Medulla oblongata (tissue), 1 donor: Measurements from ENCODE around the gene GIGYF1.
"Not testable (repeated sequence)": the region's sequence is repeated elsewhere in the genome, so short reads cannot be mapped to it uniquely, and the experiment has no call there.

ENCODE experiments used
- DNase-seq: peaks from one replicate; pipeline ENCODE4 v3.0.0-alpha.2; 2015; ENCODE audit errors: extremely low spot score

GIGYF1 gene

GRCh38 chr7:100694098-100694745 lies at the start of gene GIGYF1:
TSS of gene GIGYF1 (minus strand) at chr7:100694250. CDS start at chr7:100688238, 6,012 bp downstream.
- DNase-seq = peak; percentile 65

GRCh38 chr7:100739934-100740333 lies 45.9 kb upstream of the GIGYF1 start:
- no peak for DNase-seq

GRCh38 chr7:100736671-100737070 lies 42.6 kb upstream of the GIGYF1 start:
- DNase-seq = no peak

DNA sequence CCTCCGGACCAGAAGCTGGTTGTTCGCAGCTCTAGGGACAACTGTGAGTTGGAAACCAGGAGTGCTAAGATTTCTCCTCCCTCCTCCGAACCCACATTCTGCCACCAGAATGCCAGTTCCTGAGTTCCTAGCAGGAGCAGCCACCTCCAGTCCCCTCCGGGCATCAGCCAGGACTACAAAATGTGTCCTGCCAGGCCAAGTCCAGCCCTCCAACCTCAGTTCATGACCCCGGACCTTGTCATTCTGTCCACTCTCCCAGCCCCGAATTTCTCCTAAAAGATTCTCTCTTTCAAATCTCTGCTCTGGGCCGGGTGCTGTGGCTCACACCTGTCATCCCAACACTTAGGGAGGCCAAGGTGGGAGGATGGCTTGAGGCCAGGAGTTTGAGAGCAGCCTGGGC lies 41.7 kb upstream of the GIGYF1 start:
- no peak for DNase-seq

- no peak for DNase-seq
These were observed 38.0 kb upstream of the GIGYF1 start for GRCh38 chr7:100731937-100732636.

DNA sequence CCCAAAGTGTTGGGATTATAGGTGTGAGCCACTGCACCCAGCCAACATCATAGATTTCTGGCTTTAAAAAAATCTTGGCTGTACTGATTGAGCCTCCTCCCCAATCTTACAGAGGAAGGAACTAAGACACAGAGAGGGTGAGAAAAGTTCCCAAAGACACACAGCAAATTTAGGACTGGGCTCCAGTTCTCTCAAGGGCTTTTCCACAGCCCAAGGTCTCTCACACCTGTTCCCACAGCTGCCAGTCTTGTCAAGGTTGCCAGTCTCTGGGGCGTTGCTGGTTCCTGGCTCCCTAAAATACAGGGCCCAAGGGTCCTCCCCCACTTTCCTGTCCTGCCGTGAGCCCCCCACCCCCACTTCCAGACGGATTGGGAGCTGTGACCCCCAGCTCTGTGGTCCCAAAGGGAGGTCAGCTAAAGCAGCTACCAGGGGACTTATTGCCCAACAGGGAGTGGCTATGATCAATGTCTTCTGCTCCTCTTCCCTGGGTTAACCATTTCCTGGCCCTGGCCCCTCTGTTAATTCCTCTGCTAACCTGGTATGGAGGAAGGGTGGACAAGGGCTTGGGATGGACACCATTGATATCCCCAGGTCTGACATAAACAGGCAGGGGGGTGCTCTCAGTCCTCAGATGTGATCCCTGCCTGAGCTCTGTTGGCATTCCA lies 36.2 kb upstream of the GIGYF1 start:
- no peak for DNase-seq

DNA sequence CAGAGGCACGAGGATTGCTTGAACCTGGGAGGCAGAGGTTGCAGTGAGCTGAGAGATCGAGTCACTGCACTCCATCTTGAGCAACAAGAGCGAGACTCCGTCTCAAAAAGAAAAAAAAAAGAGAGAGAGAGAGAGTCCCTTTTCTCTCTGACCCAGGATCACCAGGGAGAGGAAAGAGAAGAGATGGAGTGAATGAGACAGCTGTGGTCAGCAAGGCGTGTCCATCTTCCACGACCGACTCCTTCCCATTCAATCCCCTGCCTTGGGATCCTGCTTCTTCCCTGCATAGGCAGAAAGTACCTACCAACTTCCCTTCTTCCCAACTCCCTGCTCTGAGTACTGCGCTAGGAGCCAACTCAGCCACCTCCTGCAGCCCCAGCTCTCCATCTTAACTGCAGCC lies 34.1 kb upstream of the GIGYF1 start:
- no peak for DNase-seq

DNA sequence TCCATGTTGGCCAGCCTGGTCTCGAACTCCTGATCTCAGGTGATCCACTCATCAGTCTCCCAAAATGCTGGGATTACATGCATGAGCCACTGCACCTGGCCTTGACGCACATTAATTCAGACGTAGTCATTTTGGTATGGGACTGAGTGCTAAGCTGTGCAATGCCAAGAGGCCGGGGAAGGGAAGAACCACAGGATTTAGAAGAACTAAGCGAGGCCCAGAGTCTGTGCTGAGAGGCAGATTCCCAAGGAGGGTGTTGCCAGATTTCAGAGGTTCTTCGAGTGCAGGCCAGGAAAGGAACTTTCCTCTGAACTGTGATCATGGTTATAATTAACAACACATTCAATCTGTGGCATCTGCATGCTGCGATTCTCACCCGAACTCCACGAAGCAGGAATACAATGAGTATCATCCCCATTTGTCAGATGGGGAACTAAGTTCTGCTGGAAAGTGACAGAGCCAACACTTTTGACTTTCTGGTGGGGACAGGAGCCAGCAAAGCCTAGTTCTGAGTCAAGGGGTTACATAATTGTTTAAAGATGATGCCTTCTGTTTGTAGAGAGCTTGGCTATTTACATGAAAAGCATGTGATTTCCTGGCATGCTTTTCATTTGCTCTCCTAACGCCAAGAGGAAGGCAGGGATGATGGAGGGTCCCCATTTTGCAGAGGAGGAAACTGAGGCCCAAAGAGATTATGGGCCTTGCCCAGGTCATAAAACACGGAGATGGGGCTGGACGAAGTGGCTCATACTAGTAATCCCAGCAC lies 33.1 kb upstream of the GIGYF1 start:
- DNase-seq = no peak

- DNase-seq = not testable (repeated sequence)
These were observed 30.3 kb upstream of the GIGYF1 start for GRCh38 chr7:100724364-100724763.

GRCh38 chr7:100723732-100724275 lies 29.8 kb upstream of the GIGYF1 start:
- no peak for DNase-seq

DNA sequence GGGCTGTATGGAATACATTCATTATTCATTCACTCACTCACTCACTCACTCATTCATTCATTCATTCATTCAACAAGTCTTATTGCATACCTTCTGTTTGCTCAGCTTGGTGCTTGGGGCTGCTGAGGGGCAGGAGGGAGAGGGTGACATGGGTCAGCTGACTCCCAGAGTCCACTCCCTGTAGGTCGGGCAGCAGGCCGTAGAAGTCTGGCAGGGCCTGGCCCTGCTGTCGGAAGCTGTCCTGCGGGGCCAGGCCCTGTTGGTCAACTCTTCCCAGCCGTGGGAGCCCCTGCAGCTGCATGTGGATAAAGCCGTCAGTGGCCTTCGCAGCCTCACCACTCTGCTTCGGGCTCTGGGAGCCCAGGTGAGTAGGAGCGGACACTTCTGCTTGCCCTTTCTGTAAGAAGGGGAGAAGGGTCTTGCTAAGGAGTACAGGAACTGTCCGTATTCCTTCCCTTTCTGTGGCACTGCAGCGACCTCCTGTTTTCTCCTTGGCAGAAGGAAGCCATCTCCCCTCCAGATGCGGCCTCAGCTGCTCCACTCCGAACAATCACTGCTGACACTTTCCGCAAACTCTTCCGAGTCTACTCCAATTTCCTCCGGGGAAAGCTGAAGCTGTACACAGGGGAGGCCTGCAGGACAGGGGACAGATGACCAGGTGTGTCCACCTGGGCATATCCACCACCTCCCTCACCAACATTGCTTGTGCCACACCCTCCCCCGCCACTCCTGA lies 28.6 kb upstream of the GIGYF1 start:
- DNase-seq = no peak

GRCh38 chr7:100721505-100721812 lies 27.4 kb upstream of the GIGYF1 start:
- DNase-seq = no peak

- DNase-seq = no peak
These were observed 26.8 kb upstream of the GIGYF1 start for GRCh38 chr7:100720671-100721504.

- DNase-seq = no peak
These were observed 26.2 kb upstream of the GIGYF1 start, which contains the start of gene EPO for GRCh38 chr7:100720279-100720670. TSS of gene EPO (plus strand) at chr7:100720468. CDS start at chr7:100720981, 513 bp downstream.

DNA sequence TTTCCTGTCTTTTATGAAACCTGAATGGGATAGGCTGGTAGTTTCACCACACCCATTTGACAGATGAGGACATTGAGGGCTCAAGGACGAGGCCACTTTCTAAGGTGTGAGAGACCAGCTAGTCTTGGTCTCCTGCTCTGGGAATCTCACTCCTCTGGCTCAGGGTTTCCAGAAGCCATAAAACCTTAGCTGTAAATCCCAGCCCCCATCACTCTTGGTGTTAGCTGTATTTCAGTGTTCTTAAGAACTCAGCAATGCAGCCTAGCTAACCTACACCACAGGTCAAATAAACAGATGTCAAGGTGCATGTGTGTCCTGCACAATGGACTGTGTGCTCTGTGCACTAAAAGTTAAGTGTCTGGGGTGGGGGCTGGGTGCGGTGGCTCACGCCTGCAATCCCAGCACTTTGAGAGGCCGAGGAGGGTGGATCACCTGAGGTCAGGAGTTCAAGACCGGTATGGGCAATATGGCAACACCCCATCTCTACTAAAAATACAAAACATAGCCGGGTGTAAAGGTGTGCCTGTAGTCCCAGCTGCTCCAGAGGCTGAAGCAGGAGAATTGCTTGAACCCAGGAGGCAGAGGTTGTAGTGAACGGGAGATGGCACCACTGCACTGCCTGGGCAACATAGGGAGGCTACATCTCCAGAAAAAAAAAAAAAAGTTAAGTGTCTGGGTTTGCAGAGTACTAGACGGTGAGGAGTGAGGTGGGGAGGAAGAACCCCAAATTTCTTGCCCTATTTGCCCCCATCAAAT lies 25.7 kb upstream of the GIGYF1 start:
- DNase-seq = no peak

GRCh38 chr7:100717073-100717472 lies 23.0 kb upstream of the GIGYF1 start:
- not testable (repeated sequence) for DNase-seq

DNA sequence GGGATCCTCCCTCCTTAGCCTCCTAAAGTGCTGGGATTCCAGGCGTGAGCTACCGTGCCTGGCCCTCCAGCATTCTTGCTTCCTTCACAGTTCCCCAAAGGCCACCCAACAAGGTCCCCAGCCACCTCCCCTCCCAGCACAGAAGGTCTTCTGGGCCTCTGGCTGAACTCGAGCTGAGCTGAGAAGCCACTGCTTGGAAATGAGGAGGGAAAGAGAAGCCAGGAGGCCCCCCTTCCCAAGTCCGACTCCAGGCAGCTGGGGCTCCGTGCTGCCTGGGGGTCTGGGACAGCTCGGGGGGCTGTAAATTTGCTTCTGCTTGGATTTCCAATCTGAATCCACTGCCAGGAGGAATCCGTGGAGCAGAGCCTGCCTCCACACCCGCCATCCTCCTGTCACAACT lies 20.7 kb upstream of the GIGYF1 start:
- no peak for DNase-seq

DNA sequence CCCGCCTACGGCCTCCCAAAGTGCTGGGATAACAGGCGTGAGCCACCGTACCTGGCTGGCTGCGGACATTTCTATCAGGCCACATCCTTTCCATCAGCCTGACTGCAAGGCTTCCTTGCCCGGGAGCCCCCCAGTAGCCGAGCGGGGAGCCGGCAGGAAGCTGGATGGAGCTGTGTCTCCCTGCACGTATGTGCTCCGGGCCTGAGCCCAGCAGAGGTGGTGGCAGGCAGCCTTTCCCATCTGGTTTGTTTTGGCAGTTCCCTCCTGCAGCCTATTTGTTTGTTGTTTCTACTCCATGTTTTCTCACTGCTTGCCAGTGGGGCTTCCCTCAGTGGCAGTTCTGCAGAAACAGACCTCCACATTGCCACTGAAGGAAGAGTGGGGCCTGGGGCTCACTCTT lies 17.3 kb upstream of the GIGYF1 start:
- DNase-seq = no peak

GRCh38 chr7:100710452-100710851 lies 16.4 kb upstream of the GIGYF1 start:
- DNase-seq = no peak

DNA sequence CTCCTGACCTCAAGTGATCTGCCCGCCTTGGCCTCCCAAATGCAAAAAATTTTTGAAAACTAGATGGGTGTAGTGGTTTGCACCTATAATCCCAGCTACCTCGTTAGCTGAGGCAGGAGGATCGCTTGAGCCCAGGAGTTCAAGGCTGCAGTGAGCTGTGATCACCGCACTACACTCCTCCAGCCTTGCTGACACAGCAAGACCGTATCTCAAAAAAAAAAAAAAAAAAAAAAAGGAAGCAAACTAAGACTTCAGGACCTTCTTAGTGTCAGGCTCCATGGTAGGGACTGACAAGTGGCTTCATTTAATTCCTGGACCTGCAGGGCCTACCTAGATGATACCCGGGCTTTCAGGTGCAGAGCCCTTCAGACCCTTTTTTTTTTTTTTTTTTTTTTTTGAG lies 14.3 kb upstream of the GIGYF1 start:
- no peak for DNase-seq
